T-helper 1 cell treated with Interleukin-12 subunit alpha and Interleukin-12 subunit beta and Interleukin-4 antibody, amounts not matched to agents 30 μg/mL and 1 μg/mL, for 36 hours (primary cell): Measurements from ENCODE around the gene SLC38A4.

ENCODE experiments used
- H3K27ac Mint-ChIP-seq: one replicate; pipeline ENCODE4 v1.8.0; 2021; ENCODE audit warnings: mild to moderate bottlenecking, mixed read lengths
- H3K27me3 Mint-ChIP-seq: one replicate; pipeline ENCODE4 v1.8.0; 2021; ENCODE audit warnings: low read depth, mixed read lengths
- H3K36me3 Mint-ChIP-seq: one replicate; pipeline ENCODE4 v1.8.0; 2021; ENCODE audit warnings: low read depth, mixed read lengths
- H3K4me1 Mint-ChIP-seq: one replicate; pipeline ENCODE4 v1.8.0; 2021; ENCODE audit warnings: low read depth, mixed read lengths
- H3K4me3 Mint-ChIP-seq: one replicate; pipeline ENCODE4 v1.8.0; 2021; ENCODE audit warnings: mild to moderate bottlenecking, moderate library complexity, mixed read lengths
- H3K9me3 Mint-ChIP-seq: one replicate; pipeline ENCODE4 v1.8.0; 2021; ENCODE audit warnings: mixed read lengths

SLC38A4 gene

GRCh38 chr12:46725332-46725731, 100.5 kb downstream of the SLC38A4 start:
- Mint-ChIP-seq H3K4me1 (peaks cover 7% of the 10 kb centered on the region), H3K36me3 (no peaks in the 10 kb centered on the region), H3K9me3 (peaks cover 9% of the 10 kb centered on the region), H3K27ac (no peak overlapping the region), H3K27me3 (no peaks in the 10 kb centered on the region), H3K4me3 (no peak overlapping the region)

GRCh38 chr12:46723629-46724419, 102.0 kb downstream of the SLC38A4 start:
- Mint-ChIP-seq H3K9me3 (peaks cover 10% of the 10 kb centered on the region), H3K27ac (no peak overlapping the region), H3K36me3 (no peaks in the 10 kb centered on the region), H3K4me1 (peaks cover 7% of the 10 kb centered on the region), H3K27me3 (no peaks in the 10 kb centered on the region), H3K4me3 (no peak overlapping the region)

- Mint-ChIP-seq H3K4me1 (peaks cover 7% of the 10 kb centered on the region), H3K4me3 (no peak overlapping the region), H3K27ac (no peak overlapping the region), H3K9me3 (peaks cover 10% of the 10 kb centered on the region), H3K27me3 (no peaks in the 10 kb centered on the region), H3K36me3 (no peaks in the 10 kb centered on the region)
Observed at GRCh38 chr12:46722394-46723185, 103.2 kb downstream of the SLC38A4 start.

GRCh38 chr12:46718495-46718894, 107.3 kb downstream of the SLC38A4 start:
- H3K27me3 Mint-ChIP-seq: no peaks in the 10 kb centered on the region

GRCh38 chr12:46717868-46718267, 107.9 kb downstream of the SLC38A4 start:
- Mint-ChIP-seq H3K4me3 (no peak overlapping the region), H3K4me1 (no peaks in the 10 kb centered on the region), H3K27me3 (peaks cover 3% of the 10 kb centered on the region), H3K36me3 (no peaks in the 10 kb centered on the region), H3K27ac (no peak overlapping the region), H3K9me3 (peaks cover 3% of the 10 kb centered on the region)

More at GRCh38 chr12:46718495-46718894, 107.3 kb downstream of the SLC38A4 start:
- Mint-ChIP-seq H3K36me3 (no peaks in the 10 kb centered on the region), H3K4me3 (no peak overlapping the region), H3K9me3 (peaks cover 3% of the 10 kb centered on the region), H3K27ac (no peak overlapping the region), H3K4me1 (no peaks in the 10 kb centered on the region)

GRCh38 chr12:46717159-46717558, 108.6 kb downstream of the SLC38A4 start:
- peaks cover 3% of the 10 kb centered on the region for H3K9me3 Mint-ChIP-seq
- H3K27me3 Mint-ChIP-seq: peaks cover 3% of the 10 kb centered on the region
- H3K4me3 Mint-ChIP-seq: no peak overlapping the region
- no peak overlapping the region for H3K27ac Mint-ChIP-seq
- no peaks in the 10 kb centered on the region for H3K4me1 Mint-ChIP-seq
- H3K36me3 Mint-ChIP-seq: no peaks in the 10 kb centered on the region
